ENCODE results near the gene TLE5. TPM values are rescaled to one million over a fixed set of nuclear protein-coding genes. Genes with fewer than 3 reads are reported as not detected.

TLE5 gene
- total and polyA plus RNA-seq, 2 donors (not counting 3 experiments of a cell fraction or from before 2014, with no cell fraction given): 393 to 574 TPM

DNA sequence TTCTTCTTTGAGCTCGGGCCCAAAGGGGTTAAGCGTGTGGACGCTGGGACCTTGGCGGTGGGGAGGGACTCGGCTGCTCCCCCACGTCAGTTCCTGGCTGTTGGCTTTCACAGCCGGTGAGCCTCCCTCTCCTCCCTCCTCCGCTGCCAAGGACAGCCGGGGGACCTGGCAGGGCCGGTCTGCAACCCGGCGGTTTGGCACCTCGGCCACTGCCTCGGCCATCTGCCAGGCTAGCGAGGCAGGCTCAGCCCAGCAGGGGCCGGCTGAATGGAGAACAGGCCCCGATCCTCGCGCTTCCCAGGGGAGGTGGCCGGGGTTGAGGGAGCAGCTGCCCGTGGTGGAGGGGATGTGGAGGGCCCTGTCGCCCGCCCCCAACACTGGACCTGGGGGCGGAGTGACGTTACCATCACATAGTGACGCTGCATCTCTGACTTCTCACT, 5.0 kb downstream of the TLE5 start:
- BruUV-seq (replicated peaks): no TSS peak
- no peak overlapping the region for H3K9ac ChIP-seq (replicated peaks; ENCODE audit: extremely low read depth, insufficient read depth, low read length)
- intact Hi-C loops (cut with micrococcal nuclease): no loop called here
- no peaks in the 10 kb centered on the region for H3K9me1 ChIP-seq (replicated peaks; ENCODE audit: control insufficient read depth, extremely low read depth, insufficient read depth, low read length)
- H3K27ac ChIP-seq (ENCODE audit: insufficient read depth, low read depth, low read length): no peak overlapping the region
- DNase-seq (ENCODE audit: low read depth, low spot score) (no peak), FAIRE-seq (no peak)
- H3K79me2 ChIP-seq (ENCODE audit: control insufficient read depth, insufficient read depth, low read length): peaks cover 35% of the 10 kb centered on the region
- ChIA-PET POLR2A (interaction anchor here (0.7 kb wide), 1 partner anchor 1201 kb away, joined by 3 read pairs; no protein-coding TSS in a partner anchor), CTCF (no interaction called here)
- H2AFZ ChIP-seq (ENCODE audit: low read depth, low read length): no peak overlapping the region
- no peaks in the 10 kb centered on the region for H4K20me1 ChIP-seq (replicated peaks; ENCODE audit: control insufficient read depth, extremely low read depth, insufficient read depth, low read length)
- no peaks in the 10 kb centered on the region for H3K9me3 ChIP-seq (replicated peaks; ENCODE audit: control insufficient read depth, insufficient read depth, low read length)
- H3K27me3 ChIP-seq (ENCODE audit: control insufficient read depth in 2 of 2, insufficient read depth in 2 of 2, low read length in 2 of 2): no peaks in the 10 kb centered on the region
- no peak overlapping the region for H3K4me3 ChIP-seq (replicated peaks in 1 of 3; ENCODE audit: insufficient read depth in 1 of 3, low read depth in 1 of 3, low read length in 3 of 3)
- H3K4me2 ChIP-seq (ENCODE audit: insufficient read depth, low read length): no peak overlapping the region
- peaks cover 3% of the 10 kb centered on the region for H3K4me1 ChIP-seq (ENCODE audit: control insufficient read depth, extremely low read depth, insufficient read depth, low read length)
- dilution Hi-C loops (cut with MboI; ENCODE audit: extremely low pct_ligation_motif_present, low sequenced_read_pairs): no loop called here
- TF ChIP-seq GATA2 (IDR thresholded peaks at IDR 0.05; ENCODE audit: insufficient read depth, insufficient read length, low read depth, low read length) (no peak), POLR2AphosphoS5 (IDR thresholded peaks at IDR 0.05; ENCODE audit: insufficient read depth, low read depth, low read length) (no peak), FOS (IDR thresholded peaks at IDR 0.05; ENCODE audit: borderline replicate concordance, insufficient read depth, low read length) (no peak), JUN (IDR thresholded peaks at IDR 0.05; ENCODE audit: borderline replicate concordance, insufficient read depth, insufficient read length, low read depth) (no peak), POLR2A (IDR thresholded peaks at IDR 0.05; ENCODE audit: low read depth, low read length) (no peak)
- H3K36me3 ChIP-seq (ENCODE audit: control insufficient read depth in 2 of 2, extremely low read depth in 1 of 2, insufficient read depth in 2 of 2, low read length in 2 of 2): peaks cover 16 to 44% of the 10 kb centered on the region in 2 experiments

DNA sequence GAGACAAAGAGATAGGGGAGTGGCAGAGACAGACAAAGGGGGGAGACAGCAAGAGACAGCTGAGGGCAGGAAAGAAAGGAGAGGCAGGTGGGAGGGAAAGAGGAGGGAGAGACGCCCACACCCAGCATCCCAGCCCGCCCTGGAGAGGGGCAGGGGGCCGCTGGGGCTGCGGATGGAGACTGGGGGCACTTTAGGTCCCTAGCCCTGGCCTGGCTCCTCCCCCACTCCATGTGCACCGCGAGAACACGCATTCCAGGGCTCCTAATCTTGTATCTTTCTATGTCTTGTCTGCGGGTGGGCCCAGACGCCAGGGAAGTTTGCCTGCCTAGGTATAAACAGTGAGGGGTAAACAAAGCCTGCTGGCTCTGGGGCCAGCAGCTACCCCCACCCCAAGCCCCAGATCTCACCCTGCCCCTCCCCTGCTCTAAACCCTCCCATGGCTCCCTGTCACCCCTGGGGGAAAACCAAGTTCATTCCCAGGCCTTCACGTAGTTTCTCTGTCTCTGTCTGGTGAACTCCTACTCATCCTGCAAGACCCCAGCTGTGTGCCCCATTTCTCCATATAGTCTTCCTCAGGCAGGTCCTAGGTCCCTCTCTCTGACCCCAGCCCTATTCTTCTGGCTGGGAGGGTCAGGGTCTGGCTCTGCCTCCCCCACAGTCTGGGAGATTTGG, 5.7 kb downstream of the TLE5 start:
- H3K36me3 ChIP-seq (ENCODE audit: control insufficient read depth in 2 of 2, extremely low read depth in 1 of 2, insufficient read depth in 2 of 2, low read length in 2 of 2): peaks cover 16 to 44% of the 10 kb centered on the region in 2 experiments

More for the DNA sequence above, 5.7 kb downstream of the TLE5 start:
- Histone ChIP-seq H3K4me3 (replicated peaks in 1 of 3; ENCODE audit: insufficient read depth in 1 of 3, low read depth in 1 of 3, low read length in 3 of 3) (no peak overlapping the region), H3K9ac (replicated peaks; ENCODE audit: extremely low read depth, insufficient read depth, low read length) (no peak overlapping the region), H3K9me3 (replicated peaks; ENCODE audit: control insufficient read depth, insufficient read depth, low read length) (no peaks in the 10 kb centered on the region), H4K20me1 (replicated peaks; ENCODE audit: control insufficient read depth, extremely low read depth, insufficient read depth, low read length) (no peaks in the 10 kb centered on the region), H3K79me2 (ENCODE audit: control insufficient read depth, insufficient read depth, low read length) (peaks cover 34% of the 10 kb centered on the region), H3K9me1 (replicated peaks; ENCODE audit: control insufficient read depth, extremely low read depth, insufficient read depth, low read length) (no peaks in the 10 kb centered on the region), H3K4me2 (ENCODE audit: insufficient read depth, low read length) (no peak overlapping the region), H2AFZ (ENCODE audit: low read depth, low read length) (no peak overlapping the region), H3K27ac (ENCODE audit: insufficient read depth, low read depth, low read length) (no peak overlapping the region), H3K27me3 (ENCODE audit: control insufficient read depth in 2 of 2, insufficient read depth in 2 of 2, low read length in 2 of 2) (no peaks in the 10 kb centered on the region), H3K4me1 (ENCODE audit: control insufficient read depth, extremely low read depth, insufficient read depth, low read length) (peaks cover 3% of the 10 kb centered on the region)
- intact Hi-C loops (cut with micrococcal nuclease): no loop called here
- DNase-seq (ENCODE audit: low read depth, low spot score): no peak
- no peak for TF ChIP-seq FOS (IDR thresholded peaks at IDR 0.05; ENCODE audit: borderline replicate concordance, insufficient read depth, low read length)
- TF ChIP-seq MYC (IDR thresholded peaks at IDR 0.05; ENCODE audit: low read depth, low read length): no peak
- no peak for TF ChIP-seq JUN (IDR thresholded peaks at IDR 0.05; ENCODE audit: borderline replicate concordance, insufficient read depth, insufficient read length, low read depth)
- TF ChIP-seq, protein P1, sequence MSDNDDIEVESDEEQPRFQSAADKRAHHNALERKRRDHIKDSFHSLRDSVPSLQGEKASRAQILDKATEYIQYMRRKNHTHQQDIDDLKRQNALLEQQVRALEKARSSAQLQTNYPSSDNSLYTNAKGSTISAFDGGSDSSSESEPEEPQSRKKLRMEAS (IDR thresholded peaks at IDR 0.05; ENCODE audit: insufficient read depth, insufficient read length): no peak
- FAIRE-seq: no peak
- dilution Hi-C loops (cut with MboI; ENCODE audit: extremely low pct_ligation_motif_present, low sequenced_read_pairs): no loop called here
- BruUV-seq (replicated peaks): no TSS peak
- ChIA-PET POLR2A (interaction anchor here (0.7 kb wide), 1 partner anchor 1200 kb away, joined by 3 read pairs; no protein-coding TSS in a partner anchor), CTCF (no interaction called here)

Data from endothelial cell of umbilical vein (primary cell).